GM10266 (cell line): Measurements from ENCODE around the gene LPGAT1.

Experiments
- DNase-seq: peaks from one replicate; pipeline ENCODE4 v3.0.0; 2012; ENCODE audit errors: extremely low spot score
- CTCF ChIP-seq: IDR thresholded peaks from 2 replicates; pipeline ENCODE4 v1.5.1; 2012; ENCODE audit warnings: mild to moderate bottlenecking, low read depth; ENCODE audit not compliant: control insufficient read depth, insufficient read depth; ENCODE audit errors: missing control alignments

The LPGAT1 gene

DNA sequence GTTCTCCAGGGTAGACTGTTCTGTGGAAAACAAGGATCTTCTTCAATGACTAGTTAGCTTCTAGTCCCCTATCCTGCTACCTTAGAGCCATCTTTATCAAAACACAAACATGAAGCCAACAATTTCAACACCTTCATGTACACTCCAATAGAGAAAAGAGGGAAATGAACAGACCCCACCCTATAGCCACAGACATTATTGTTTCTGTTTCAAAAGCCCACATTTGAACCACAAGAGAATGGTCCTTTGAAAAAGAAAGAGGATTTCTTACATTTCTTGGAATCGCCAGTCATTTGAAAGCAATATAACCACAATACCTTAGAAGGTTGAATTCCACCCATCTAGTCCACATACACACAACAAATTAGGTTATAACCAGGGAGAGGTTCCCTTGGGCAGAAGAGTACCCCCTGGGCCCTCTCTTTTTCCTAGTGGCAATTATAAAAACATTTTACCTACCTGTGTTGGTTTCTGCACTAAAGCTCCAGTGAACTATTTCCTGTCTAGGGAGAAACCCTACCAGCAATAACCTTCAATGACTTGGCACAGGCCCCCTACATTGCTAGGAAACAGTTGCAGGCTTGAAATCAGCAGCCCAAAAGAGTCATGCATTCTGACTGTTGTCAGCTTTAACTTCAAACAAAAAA, 2.7 kb upstream of the LPGAT1 start:
- TF ChIP-seq CTCF, result no peak
- DNase-seq, result peak; percentile 21

DNA sequence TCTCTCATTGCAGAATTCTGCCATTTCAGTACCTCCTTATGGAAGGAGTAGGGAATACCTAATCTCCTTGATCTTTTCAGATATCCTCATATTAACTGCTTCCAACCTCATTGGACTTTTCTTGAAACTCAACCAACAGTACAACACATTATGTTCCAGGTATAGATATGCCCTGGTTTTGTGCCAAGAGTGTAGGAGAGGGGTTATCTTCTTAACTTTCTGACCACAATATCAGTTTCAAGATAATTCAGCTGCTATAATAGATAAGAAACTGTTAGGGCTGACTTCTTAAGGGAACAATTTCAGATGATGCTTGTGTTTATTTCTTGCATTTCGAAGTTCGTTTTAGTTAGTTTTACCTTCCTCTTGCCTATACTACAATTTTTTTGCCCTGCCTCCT, 2.1 kb upstream of the LPGAT1 start:
- DNase-seq, result no peak
- no peak for TF ChIP-seq CTCF

DNA sequence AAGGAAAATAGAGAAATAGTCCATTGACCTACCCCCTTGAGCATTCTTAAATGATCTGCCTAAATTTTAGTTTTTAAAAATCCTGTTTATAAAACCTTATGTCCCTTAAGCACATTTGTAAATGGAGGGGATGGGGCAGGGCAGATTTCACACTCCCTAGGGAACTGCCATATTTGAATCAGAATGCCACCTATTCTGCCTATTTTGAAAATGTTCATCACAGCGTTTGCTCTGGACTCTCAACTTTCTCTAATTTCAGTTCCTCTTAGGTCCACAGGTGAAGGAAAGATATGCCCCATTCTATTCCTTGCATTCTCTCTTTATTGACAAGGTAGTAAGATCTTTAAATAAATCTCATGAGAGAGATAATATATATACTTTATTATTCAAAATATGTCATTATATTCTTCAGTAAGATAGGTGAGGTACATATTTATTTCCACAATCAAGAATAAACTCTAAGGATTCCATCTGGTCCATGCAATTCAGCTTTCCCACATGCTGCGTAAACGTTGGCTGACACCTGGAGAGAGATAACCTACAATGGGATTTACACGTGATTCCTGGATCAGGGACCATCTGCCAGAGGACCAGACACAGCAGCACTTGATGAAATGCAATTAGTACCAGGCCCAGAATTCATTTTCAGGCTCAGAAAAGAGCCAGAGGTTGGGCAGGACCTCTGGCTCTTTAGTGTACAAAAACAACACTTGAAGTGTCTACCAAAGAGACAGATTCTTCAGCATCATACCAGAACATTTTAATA, 1.2 kb upstream of the LPGAT1 start:
- DNase-seq, result no peak

DNA sequence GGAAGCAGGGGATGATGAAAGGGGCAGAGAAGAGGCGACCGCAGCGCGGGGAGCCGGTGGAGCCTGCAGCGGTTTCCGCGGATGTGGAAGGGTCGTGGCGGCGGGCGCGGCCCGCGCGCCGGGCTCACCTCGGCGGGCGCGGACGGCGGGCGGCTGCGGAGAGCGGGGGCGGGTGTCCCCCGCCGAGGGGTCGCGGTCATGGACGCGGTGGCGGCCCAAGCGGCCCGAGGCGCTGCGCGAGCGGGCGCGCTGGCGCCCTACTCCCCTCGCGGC, 572 bp downstream of the LPGAT1 start:
- no peak for DNase-seq
- no peak for TF ChIP-seq CTCF

More for the DNA sequence above, 1.2 kb upstream of the LPGAT1 start:
- TF ChIP-seq CTCF, result no peak

- no peak for TF ChIP-seq CTCF
- DNase-seq, result no peak
Observed at GRCh38 chr1:211829343-211830054, 1.1 kb downstream of the LPGAT1 start.

DNA sequence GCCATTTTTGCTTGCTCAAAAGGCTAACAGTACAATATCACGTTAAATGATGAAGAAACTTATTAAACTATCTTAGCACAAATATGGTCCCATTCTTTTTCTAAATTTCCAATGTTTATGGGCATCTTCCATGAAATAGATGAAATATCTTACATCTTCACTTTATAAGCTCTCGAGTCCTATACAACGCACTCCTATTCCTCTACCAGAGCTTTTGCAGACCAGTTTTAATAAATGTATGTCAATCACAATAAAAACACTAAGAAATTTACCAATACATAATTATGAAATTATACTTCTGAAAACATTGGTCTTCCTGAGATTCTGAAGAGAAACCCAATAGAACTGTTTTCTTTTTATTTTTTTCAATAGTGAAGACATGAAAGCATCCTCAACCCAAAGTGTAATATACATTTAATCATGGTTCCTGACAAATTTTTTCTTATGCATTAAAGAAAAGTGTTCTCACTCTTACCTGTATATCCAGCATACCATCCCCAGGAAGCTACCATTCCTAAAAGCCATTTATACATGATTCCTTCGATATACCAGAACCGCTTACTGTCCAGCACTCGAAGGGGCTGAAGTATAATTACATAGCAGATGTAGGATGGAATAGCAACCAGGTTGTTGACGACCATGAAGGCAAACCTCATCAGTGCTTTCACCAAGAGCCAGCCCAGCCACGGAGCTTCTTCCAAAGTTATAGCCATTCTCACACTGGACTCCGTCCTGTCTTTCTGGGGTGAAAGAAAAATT, 1.8 kb downstream of the LPGAT1 start:
- no peak for DNase-seq
- TF ChIP-seq CTCF, result no peak
